ENCODE data around the gene TMED4.

TMED4 gene

DNA sequence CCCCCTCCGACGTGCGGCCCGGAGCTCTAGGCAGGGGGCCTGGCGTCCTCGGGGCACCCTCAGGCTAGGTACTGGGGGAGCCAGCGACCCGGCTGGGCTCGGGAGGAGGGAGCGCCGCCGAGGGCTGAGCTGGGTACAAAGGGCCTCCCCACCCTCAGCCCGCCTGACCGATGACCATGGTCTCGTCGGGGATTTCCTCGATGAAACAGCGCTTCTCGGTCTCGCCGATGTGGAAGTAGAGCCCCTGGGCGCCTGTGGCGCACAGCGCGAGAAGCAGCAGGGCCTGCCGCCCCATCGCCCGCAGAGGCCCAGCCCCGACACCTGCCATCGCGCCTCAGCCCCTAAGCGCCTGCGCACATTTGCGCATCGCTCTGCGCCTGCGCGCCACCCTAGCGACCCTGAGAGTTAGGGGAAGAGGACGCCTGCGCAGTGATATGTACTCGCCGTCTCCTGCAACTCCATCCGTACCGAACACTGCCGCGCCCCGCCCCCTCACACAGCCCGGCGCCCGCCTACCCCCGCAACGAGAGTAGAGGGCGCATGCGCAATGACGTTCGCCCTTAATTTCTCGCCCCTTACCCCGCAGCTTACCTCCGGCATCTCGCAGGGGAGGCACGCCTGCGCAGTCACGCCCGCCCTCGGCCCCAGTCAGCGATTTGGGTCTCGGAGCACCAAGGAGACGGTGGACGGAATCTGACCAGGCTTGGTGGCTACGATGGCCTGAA is at the start of gene TMED4:
TSS of gene TMED4 (minus strand) at position 353 of the 725 bp plus-strand sequence. CDS start at position 328, 25 bp downstream.
- peak; percentile 99 for DNase-seq

DNA sequence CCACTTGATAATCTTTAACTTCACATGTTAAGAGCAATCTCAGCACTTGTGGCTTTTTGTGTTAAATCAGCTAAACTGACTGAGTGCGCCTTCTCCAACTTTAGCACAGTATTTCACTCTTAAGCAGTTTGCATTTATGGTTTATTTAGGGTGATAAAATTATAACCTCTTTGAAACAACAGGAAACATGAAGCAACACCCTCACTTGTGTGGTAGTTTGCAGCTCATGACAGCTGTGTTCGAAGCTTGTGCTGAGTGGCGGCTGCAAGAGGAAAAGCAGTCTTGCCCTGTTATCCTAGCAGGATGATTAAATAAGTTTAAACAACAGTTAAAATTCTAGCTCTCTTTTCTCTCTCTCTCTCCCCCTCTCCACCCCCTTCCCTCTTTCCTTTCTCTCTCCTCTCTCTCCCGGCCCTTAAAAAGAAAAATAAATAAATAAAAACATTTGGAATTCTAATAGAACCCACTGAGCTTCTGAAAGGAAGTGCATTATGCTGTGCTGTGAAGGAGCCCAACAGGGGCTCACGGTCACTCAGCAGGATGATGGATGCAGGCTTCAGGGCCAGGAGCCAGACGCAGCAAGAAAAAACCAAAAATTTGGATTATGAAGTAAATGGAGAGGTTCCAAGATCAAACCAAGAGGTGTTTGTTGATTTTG is 49.6 kb upstream of the TMED4 start:
- no peak for DNase-seq

DNA sequence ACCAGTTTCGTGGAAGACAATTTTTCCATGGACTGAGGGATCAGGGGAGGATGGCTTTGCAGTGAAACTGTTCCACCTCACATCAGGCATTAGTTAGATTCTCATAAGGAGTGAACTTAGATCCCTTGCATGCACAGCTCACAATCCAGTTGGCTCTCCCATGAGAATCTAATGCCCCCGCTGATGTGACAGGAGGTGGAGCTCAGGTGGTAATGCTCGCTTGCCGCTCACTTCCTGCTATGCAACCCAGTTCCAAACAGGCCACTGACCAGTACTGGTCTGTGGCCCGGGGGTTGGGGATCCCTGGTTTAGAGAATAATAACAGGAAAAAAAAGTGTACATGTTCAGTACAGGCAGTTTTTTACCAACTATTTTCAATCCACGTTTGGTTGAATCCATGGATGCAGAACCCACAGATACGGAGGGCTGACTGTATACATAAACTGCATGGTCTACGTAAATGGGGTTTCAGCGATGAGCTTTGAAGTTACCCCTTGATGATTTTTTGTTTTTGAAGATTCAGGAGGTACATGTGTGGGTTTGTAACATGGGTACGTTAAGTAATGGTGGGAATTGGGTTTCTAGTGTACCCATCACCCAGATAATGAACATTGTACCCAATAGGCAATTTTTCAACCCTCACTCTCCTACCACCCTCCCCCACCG is 48.9 kb upstream of the TMED4 start:
- no peak for DNase-seq

DNA sequence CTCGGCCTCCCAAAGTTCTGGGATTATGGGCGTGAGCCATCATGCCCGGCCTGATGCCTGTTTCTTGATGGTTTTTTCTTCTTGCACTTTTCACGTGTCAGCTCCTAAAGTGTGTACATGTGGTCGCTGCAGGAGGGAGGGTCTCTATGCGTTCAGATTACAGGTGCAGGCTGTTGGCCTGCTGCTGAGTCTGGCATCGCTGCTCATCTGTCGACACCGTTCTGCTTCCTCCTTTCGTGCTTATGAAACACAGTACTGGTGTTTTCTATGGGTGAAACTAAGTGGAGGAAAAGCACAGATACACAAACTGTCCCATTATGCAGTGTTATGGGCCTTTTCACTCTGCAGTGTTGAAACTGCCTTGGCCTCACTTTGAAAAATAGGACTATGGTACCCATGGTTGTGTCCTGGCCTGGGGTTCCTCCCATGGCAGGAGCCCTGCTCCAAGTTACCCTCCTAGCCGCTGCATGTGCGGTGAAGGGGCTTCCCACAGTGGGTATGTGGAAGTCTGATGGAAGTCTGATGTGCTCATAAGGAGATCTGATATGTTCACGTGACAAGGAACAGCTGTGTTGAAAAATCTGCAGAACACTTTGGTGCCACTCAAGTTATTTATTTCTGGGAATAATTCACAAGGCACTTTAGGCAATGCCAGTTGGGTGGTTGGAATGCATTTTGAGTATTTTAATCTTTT is 47.9 kb upstream of the TMED4 start:
- no peak for DNase-seq

DNA sequence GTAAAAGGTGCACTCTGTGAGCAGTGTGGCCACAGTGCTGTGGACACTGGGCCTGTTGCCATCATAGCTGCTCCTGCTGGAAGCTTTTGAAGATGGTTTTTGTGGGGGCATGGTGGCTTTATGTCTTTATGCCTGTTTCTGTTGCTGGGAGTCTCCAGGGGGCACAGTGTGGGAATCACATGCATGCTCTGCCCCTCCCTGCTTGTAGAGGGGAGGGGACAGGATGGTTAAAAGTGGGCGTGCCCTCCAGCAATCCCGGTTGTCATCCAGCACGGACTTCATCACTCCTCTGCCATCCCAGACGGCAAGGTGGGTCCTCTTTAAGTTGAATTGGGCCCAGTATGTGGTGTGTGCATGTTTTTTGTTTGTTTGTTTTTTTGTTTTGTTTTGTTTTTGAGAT is 44.6 kb upstream of the TMED4 start:
- DNase-seq: no peak

DNA sequence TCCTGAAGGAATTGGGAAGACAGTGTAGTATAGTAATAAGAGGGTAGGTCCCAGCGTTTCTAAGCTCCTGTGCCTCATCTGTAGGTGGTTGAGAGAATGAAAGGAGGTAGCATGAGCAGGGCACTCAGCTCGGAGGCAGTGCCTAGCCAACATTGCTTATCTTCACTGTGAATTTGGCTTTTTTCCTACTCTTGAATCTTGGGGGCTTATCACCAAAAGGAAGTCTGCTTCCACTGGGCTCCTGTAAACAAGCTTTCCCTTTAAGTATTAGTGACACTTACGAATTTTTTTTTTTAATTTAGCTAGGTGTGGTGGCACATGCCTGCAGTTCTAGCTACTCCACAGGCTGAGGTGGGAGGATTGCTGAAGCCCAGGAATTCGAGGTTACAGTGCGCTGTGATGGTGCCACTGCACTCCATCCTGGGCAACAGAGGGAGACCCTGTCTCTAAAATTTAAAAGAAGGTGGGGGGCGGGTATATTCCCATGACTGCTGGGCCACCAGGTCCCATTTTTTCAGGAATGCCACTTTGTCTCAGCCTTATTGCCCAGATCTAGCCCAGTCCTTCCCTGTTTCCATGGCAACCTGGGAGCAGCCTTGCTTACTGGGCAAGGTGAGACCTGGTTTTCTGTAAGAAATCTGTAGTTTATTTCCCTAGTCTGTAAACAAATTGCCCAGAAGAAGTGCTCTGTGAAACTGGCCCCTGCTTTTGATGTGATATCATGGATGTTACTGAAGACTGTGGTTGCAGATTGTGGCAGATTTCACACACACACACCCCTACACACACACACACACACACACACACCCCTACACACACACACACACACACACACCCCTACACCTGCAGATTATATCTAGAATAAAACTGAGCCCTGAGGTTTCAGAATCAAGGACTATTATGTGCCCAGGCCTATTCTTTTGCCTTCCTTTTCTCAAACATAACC is 43.8 kb upstream of the TMED4 start:
- DNase-seq: no peak

DNA sequence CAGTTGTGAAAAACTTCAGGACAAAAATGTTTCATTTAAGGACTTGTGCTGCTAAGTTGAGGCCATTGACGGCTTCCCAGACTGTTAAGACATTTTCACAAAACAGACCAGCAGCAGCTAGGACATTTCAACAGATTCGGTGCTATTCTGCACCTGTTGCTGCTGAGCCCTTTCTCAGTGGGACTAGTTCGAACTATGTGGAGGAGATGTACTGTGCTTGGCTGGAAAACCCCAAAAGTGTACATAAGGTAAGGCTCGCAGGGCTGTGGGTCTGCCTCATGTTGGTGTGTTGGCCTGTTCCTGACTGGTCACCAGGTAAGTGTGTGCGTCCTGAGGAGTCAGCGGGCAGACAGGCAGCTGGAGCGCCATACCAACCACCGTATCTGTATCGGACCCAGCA is 42.3 kb upstream of the TMED4 start:
- DNase-seq: no peak

DNA sequence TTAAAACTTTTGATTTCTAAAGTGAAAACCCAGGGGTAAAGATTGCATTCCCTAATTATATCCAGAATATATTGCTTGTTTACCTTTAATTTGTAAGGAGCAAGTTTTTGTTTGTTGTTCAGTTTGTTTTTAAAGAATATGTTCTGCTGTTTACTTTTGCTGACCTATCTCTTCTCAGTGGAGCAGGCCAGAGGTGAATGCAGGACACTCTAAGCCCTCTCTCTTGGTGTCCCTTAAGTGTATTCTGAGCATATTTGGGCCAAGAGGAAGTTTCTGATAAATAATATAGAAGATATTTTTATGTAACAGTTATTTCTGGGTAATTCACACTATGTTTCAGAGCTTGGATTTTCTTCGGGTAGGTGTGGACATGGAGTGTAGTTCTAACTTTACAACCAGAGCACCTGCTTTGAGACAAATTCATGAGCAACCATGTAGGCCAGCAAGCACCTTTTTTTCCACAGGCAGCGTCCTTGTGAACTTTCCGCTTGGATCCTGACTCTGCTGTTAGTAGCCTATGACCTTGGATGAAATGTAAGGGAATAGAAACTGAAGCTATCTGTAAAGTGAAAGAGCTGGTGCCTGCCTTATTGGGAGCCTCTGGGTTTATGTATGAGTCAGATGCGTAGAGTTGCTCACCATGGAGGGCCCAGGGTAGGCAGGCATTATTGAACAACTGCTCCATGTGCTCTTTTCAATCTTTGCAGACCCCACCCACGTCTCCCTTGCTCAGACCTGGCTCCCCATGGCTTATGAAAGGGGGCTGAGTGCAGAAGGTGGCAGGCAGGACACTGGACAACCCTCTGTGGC is 40.5 kb upstream of the TMED4 start:
- no peak for DNase-seq

DNA sequence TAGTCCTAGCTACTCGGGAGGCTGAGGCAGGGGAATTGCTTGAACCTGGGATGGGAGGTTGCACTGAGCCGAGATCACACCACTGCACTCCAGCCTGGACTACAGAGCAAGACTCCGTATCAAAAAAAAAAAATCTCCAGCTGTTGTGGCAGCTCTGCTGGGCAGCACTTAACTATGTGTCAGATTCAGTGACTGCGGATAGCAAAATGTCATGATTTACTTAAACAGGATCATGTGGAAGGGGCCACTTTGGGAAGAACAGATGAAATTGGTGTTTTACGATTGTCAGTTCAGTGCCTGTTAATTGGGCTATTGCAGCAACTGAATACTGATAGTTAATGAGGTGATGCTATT is 39.7 kb upstream of the TMED4 start:
- no peak for DNase-seq

DNA sequence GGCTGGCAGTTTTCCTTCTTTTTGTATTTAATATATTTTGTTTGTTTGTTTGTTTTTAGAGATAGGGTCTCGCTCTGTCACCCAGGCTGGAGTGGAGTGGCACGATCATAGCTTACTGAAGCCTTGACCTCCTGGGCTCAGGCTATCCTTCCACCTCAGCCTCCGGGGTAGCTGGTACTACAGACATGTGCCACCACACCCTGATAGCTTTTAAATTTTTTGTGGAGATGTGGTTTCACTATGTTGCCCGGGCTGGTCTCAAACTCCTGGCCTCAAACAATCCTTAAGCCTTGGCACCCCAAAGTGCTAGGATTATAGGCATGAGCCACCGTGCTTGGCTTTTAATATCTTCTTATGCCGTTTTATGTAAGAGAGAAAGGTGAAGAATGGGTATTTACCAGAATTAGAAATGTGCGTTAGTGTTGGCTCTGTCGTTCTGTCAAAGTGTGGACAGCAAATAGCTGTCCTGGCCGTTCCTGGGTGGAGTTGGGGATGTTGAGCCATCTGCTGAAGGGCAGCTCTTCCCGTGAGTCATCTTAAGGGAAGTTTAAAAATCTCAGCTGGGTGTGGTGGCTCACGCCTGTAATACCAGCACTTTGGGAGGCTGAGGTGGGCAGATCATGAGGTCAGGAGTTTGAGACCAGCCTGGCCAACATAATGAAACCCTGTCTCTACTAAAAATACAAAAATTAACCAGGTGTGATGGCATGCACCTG is 39.2 kb upstream of the TMED4 start:
- no peak for DNase-seq

DNA sequence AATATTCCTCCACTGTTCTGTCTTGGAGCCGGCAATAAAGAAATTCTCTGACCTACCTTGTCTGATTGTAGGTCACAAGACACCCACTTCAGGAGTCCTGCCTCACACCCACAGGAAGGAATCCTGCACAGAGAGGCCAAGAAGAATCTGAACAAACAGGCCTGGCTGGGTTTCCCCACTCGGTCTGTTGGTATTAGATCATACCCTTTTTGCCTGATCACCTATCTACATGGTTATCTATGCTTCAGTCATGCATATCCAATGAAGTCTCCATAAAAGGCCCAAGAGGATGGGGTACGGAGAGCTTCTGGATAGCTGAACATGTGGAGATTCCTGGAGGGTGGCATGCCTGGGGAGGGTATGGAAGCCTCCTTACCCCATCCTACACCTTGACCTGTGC is 36.7 kb upstream of the TMED4 start:
- DNase-seq: no peak

DNA sequence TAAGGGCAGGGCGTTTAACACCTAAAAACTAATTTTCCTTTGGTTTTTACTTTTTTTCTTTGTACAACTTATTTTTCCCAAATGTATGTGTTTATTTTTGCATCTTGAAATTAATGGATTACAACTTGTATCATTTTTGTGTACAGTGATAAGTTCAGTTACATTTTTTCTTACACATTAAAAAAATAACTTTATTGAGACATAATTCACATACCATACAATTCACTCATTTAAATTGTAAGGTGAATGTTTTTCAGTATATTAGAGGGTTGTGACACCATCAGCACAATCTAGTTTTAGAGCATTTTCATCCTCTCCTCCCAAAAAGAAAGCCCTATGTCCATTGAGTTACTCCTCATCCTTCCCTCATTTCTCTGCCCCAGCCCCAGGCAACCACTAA is 36.0 kb upstream of the TMED4 start:
- no peak for DNase-seq

DNA sequence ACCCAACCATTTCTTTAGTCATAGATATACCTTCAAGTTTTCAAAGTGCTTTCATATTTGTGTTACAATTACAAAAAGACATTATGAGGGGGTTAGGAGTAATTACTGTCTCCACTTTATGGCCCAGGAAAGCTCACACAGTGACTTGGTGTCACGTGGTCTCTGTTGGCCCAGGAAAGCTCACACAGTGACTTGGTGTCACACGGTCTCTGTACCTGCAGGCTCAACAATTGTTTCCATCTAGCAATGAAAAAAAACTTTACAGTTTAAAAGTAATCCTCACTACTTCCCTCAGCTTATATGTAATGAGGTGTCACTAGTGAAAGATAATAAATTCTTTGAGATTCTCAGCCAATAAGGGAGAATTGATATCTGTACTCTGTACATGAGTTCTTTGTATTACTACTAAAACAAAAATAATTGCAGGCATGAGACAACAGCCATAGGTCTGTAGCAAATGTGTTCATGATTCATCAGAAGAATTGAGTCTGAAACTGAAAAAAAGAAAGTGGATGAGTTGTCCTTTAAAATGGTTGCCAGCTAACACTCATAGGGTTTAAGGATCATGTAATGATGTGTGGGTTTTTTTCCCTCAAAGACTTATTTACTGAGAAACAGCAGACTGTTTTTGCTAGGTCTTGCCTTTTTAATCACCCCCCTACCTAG is 35.3 kb upstream of the TMED4 start:
- DNase-seq: no peak

DNA sequence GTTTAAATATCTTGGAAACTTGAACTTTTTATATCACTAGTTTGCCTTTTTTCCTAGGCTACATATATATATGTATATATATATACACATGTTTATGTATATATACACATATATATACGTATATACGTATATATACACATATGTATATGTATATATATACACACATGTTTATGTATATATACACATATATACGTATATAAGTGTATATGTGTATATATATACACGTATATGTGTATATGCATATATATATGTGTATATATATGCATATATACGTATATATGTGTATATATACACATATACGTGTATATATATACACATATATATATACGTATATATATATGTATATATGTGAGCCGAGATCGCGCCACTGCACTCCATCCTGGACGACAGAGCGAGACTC is 34.5 kb upstream of the TMED4 start:
- DNase-seq: no peak

DNA sequence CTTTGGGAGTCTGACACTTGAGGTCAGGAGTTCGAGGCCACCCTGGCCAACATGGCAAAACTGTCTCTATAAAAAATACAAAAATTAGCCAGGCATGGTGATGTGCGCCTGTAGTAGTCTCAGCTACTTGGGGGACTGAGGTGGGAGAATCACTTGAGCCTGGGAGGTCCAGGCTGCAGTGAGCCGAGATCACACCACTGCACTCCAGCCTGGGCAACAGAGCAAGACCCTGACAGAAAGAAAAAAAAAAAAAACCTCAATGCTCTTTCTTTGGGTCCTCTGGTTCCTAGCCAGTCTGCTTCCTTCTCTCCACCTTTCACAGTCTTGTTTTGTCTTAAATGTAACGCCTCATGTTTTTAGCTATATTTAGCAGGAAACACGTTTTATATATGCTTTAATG is 33.8 kb upstream of the TMED4 start:
- DNase-seq: no peak

DNA sequence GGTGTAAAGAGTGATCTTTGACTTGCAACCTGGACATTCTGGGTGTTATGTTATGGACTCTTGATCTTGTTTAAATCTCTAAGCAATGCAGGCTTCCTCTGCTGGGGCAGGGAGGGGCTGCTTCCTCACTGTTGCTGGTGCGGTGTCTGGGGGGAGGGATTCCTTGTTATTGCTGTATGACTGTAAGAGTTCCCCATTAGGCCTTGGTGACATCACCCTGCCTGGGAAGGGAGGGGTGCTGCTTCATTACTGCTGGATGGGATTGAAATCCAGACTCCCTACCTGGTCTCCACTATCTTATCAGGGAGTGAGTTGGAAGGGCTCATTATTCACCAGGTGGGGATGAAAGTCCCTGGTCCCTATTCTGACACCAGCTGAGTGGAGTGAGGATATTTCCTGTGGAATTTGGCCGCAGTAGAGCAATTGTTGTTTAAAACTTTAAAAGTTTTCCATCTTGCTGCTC is 33.1 kb upstream of the TMED4 start:
- DNase-seq: no peak

DNA sequence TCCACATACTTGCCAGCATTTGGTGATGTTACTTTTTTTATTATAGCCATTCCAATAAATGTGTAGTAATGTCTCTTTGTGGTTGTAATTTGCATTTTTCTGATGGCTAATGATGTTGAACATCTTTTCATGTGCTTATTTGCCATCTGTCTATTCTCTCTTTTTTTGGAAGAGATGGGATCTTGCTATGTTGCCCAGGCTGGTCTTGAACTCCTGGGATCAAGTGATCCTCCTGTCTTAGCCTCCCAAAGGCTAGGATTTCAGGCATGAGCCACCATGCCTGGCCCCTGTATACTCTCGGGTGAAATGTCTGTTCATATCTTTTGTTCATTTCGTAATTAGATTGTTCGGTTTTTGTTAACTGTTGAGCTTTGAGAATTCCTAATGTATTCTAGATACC is 27.8 kb upstream of the TMED4 start:
- no peak for DNase-seq

DNA sequence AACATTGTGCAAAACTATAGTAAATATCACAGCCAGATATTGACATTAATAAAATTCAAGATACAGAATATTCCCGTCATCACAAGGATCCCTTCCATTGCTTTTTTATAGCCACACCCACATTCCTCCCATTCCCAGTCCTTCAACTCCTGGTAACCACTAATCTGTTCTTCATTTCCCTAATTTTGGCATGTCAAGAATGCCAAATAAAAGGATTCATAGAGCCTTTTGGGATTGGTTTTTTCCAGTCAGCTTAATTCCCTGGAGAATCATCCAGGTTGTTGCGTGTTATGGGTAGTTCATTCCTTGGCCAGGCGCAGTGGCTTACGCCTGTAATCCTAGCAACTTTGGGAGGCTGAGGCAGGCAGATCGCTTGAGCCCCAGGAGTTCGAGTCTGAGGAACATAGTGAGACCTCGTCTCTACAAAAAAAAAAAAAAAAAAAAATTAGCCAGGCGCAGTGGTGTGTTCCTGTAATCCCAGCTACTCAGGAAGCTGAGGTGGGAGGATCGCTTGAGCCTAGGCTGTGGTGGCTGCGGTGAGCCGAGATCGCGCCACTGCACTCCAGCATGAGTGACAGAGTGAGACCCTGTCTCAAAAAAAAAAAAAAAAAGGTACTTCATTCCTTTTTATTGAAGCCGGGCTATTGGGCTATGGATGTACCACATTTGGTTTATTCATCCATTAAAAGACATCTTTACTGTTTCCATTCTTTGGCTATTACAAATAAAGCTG is 27.1 kb upstream of the TMED4 start:
- no peak for DNase-seq

Measured in NCI-H1092 (cell line).